H1 (cell line): ENCODE measurements around the gene MAP4K4. TPM values are rescaled to one million over a fixed set of nuclear protein-coding genes. Genes with fewer than 3 reads are reported as not detected.

Experiments used
- CEBPB ChIP-seq: IDR thresholded peaks from 2 replicates; pipeline ENCODE4 v1.6.1; 2012; ENCODE audit warnings: low read depth, low read length
- CHD1 ChIP-seq: IDR thresholded peaks from 2 replicates; pipeline ENCODE4 v1.6.1; 2012; ENCODE audit warnings: low read depth, low read length, improper control_type of control experiment
- CTBP2 ChIP-seq: IDR thresholded peaks from 2 replicates; pipeline ENCODE4 v1.7.0; 2011; ENCODE audit warnings: borderline replicate concordance, mild to moderate bottlenecking, moderate library complexity, mixed read lengths, low read length; ENCODE audit not compliant: insufficient read depth, insufficient read length
- POLR2A ChIP-seq, 2 experiments: IDR thresholded peaks; 1 replicate in 1 of 2; 2 replicates in 1 of 2; pipeline ENCODE4 v1.6.1; 2011; ENCODE audit warnings: low read depth in 2 of 2, low read length in 2 of 2, mild to moderate bottlenecking in 2 of 2; ENCODE audit errors: control extremely low read depth in 1 of 2
- POLR2AphosphoS5 ChIP-seq: IDR thresholded peaks from 2 replicates; pipeline ENCODE4 v1.6.1; 2011; ENCODE audit warnings: low read depth, low read length
- RBBP5 ChIP-seq: IDR thresholded peaks from 2 replicates; pipeline ENCODE4 v1.7.1; 2012; ENCODE audit warnings: low read depth, mild to moderate bottlenecking, inconsistent platforms, low read length, moderate library complexity, borderline replicate concordance
- SIX5 ChIP-seq: IDR thresholded peaks from 2 replicates; pipeline ENCODE4 v1.6.1; 2011; ENCODE audit warnings: mild to moderate bottlenecking, low read depth, low read length
- SP4 ChIP-seq: IDR thresholded peaks from 2 replicates; pipeline ENCODE4 v1.6.1; 2012; ENCODE audit warnings: low read length, inconsistent platforms
- polyA plus RNA-seq, 7 experiments: library from polyadenylated mRNA; depleted of rRNA in 3 of 7; stranded (reverse) in 5 of 7; unstranded in 2 of 7; fragments of >200 nt in 5 of 7; fragments of 200-250 nt in 2 of 7; gene quantifications; 1 replicate in 5 of 7; 2 replicates in 1 of 7; 4 replicates in 1 of 7; pipeline versions ENCODE4 v1.2.1 to v1.2.3, GENCODE V29; 2011 to 2013; ENCODE audit warnings: missing spikeins in 2 of 7, mixed read lengths in 2 of 7
- total RNA-seq: library from RNA; stranded (reverse); fragmentation: NEBNext Ultra II Directional; extraction: Animal tissue kit (Norgen Biotek cat#: 25700); gene quantifications from 2 replicates; pipeline ENCODE4 v1.2.1, GENCODE V29; 2021

The MAP4K4 gene
- total and polyA plus RNA-seq, 2 of the 8 experiments (the other 6 are each of a cell fraction or from before 2014, with no cell fraction given) = 53.2 to 138 TPM

DNA sequence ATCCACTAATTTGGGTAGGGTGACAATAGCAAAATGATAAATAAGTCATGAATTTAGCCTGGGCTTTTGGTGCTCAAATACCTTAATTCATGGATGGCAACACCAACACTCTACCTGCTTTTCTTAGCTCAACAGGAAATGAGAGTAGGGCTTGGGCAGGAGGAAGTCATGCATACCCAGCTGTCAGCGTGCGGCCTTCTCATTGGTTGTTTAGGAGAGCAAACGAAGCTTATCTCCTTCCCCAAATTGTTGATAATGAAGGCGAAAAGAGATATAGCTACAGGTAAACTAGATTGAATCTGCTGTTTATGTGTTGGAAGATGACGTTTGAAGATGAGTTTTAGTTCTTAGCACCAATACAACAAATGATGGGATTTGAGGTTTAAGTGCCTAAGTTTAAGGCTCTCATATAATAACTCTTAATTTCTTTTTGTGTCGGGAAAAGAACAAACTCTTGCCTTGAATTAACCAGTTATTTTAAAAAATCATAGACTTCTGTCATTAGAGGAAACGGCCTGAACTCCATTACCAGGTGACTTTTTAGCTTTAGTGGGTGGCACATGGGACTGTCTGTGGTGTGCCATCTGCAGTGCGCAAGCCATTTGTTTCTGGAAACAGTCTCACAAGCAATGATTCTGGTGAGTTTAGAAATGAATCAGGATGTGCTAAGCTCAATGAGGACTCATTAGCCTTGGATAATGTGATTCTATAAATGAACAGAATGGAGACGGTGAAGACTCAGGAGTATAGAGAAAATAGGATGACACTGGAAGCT lies 19.8 kb downstream of the MAP4K4 start (continued):
- TF ChIP-seq POLR2AphosphoS5 = no peak
- no peak for TF ChIP-seq RBBP5
- TF ChIP-seq SIX5 = no peak
- TF ChIP-seq CEBPB = no peak
- no peak for TF ChIP-seq CTBP2
- no peak for TF ChIP-seq SP4
- TF ChIP-seq CHD1 = no peak
- no peak for TF ChIP-seq POLR2A (IDR thresholded peaks at IDR 0.05; ENCODE audit: control extremely low read depth in 1 of 2, low read depth in 2 of 2, low read length in 2 of 2)
- TF ChIP-seq, all 59 proteins: peak for 0
